ELR (cell line): ENCODE measurements around the gene SLCO1A2.

Experiments
- DNase-seq: peaks from one replicate; pipeline ENCODE4 v3.0.0-alpha.2; 2015; ENCODE audit warnings: low read depth

The SLCO1A2 gene

GRCh38 chr12:21328578-21328977 lies 6.1 kb downstream of the SLCO1A2 start:
- no peak for DNase-seq

DNA sequence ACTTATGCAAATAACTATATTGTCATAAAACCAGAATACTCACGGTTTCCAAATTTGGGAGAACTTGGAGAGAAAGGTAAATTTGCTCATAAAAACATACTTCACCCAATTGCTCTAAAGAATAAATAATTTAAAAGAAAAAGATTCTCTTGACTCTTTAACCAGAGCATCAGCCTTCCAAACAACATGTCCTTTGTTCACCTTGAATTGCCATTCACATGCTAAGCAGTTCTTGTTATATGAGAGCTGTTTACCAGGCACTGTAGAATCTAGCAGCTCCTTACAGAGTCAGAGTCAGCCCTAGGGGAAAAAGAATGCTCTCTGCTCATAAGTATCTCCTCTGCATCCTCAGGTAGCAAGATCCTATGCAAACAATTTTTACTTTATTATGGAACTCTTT lies 10.2 kb downstream of the SLCO1A2 start:
- no peak for DNase-seq

- no peak for DNase-seq
Observed at GRCh38 chr12:21323736-21324135, 11.0 kb downstream of the SLCO1A2 start.

DNA sequence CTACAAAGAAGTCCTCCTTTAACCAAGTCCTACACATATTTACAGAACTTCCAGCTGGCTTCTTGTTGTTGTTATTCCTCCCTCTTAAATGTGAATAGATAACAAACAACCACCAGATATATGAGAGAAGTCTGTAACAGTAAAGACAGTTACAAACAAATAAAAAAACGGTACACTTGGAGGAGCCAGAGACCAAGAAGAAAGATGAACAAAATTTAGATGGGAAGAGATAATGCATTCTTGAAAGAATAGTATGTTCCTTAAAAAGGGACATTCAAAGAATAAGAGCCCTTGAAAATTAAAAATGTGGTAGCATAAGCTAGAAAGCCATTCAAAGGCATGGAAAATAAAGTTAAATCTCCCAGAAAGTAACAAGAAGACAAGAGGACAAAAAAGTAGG lies 25.9 kb downstream of the SLCO1A2 start:
- no peak for DNase-seq

- DNase-seq: no peak
Observed at GRCh38 chr12:21305661-21306060, 29.1 kb downstream of the SLCO1A2 start.

- no peak for DNase-seq
Observed at GRCh38 chr12:21300632-21301031, 34.1 kb downstream of the SLCO1A2 start.

GRCh38 chr12:21296751-21297406 lies 37.8 kb downstream of the SLCO1A2 start:
- DNase-seq: peak; percentile 43

- no peak for DNase-seq
Observed at GRCh38 chr12:21296348-21296747, 38.4 kb downstream of the SLCO1A2 start.

- DNase-seq: no peak
Observed at GRCh38 chr12:21294176-21294575, 40.5 kb downstream of the SLCO1A2 start.

DNA sequence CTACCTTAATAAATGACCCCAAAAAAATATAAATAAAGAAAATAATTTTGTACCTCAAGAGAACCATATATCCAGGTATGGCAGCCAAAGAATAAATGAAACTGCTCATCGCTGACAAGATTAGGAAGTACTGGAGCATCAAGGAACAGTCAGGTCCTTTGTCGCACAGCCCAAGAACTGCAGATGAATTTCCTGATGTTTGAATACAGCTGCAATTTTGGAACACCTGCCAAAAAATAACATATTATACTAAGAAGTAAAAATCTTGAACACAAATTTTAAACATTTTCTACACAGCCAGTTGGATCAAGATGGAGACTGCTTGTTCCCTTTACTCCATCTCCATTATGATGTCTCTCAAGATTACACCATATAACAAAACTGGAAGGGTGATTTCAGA lies 42.6 kb downstream of the SLCO1A2 start:
- no peak for DNase-seq

GRCh38 chr12:21289698-21290097 lies 45.0 kb downstream of the SLCO1A2 start:
- DNase-seq: no peak

GRCh38 chr12:21276826-21277225 lies 57.9 kb downstream of the SLCO1A2 start:
- DNase-seq: no peak

GRCh38 chr12:21265932-21266331 lies 68.8 kb downstream of the SLCO1A2 start:
- no peak for DNase-seq

- DNase-seq: no peak
Observed at GRCh38 chr12:21264232-21264631, 70.5 kb downstream of the SLCO1A2 start.

DNA sequence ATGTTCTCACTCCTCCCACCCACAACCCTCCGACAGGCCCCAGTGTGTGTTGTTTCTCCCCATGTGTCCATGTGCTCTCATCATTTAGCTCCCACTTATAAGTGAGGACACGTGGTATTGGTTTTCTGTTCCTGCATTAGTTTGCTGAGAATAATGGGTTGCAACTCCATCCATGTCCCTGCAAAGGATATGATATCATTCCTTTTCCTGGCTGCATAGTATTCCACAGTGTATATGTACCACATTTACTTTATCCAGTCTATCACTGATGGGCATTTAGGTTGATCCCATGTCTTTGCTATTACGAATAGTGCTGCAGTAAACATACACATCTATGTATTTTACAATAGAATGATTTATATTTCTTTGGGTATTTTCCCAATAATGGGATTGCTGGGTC lies 77.5 kb downstream of the SLCO1A2 start:
- DNase-seq: no peak

- DNase-seq: no peak
Observed at GRCh38 chr12:21252070-21252469, 82.6 kb downstream of the SLCO1A2 start.

DNA sequence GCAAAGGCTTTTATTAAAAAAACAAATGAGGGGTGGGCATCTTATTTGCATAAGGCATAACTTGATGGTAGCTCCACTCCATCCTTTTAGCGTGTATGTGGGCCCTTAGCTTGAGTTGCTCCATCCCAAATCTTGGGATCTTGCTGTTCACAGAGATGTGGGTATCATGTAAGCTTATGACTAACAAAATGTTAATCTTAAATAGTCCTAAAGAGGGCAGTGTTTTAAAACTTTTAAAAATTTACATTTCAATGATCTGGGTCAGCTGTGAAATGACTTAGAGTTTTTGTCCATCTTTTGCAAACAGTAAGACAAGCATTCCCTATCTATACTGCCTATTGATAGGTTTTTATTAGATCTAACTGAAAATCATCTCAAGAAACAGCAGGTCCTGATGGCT lies 86.0 kb downstream of the SLCO1A2 start:
- peak; percentile 47 for DNase-seq

GRCh38 chr12:21239866-21240265 lies 94.9 kb downstream of the SLCO1A2 start:
- no peak for DNase-seq

- no peak for DNase-seq
Observed at GRCh38 chr12:21234395-21234794, 100.3 kb downstream of the SLCO1A2 start.

- DNase-seq: no peak
Observed at GRCh38 chr12:21223930-21224329, 110.8 kb downstream of the SLCO1A2 start.

DNA sequence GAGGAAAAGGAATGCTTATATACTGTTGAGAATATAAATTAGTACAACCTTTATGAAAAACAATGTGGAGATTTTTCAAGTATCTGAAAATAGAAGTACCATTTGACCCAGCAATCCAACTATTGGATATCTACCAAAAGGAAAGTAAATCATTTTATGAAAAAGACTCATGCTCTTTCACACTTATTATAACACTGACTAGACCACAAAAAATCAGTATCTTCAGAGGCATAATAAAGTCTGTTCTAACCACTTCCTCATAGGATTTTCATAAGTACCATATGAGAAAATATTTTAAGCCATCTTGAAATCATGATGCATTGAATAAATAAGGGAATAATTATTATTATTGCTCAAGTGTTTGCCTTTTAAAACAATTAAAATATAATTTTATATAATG lies 112.9 kb downstream of the SLCO1A2 start:
- DNase-seq: no peak

DNA sequence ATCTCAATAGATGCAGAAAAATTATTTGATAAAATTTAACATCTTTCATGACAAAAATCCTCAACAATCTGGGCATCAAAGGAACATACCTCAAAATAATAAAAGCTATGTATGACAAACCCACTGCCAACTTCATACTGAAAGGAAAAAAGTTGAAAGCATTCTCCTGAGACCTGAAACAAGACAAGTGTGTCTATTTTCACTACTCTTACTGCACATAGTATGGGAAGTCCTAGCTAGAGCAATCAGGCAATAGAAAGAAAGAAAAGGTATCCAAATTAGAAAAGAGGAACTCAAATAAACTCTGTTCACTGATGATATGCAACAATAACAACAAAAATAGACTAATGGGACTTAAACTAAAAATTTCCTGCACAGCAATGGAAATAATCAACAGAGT lies 113.6 kb downstream of the SLCO1A2 start:
- no peak for DNase-seq

GRCh38 chr12:21220266-21220665 lies 114.5 kb downstream of the SLCO1A2 start:
- no peak for DNase-seq

GRCh38 chr12:21219206-21219605 lies 115.5 kb downstream of the SLCO1A2 start:
- no peak for DNase-seq
